GM19468 (cell line): ENCODE results near the gene SHB.

Experiments
- ATAC-seq: cut with Tn5 transposase; IDR thresholded peaks from one replicate; pipeline ENCODE4 v1.9.1; 2021; ENCODE audit warnings: mild to moderate bottlenecking, moderate library complexity, moderate number of reproducible peaks; ENCODE audit not compliant: unreplicated experiment; ENCODE audit errors: extremely low read depth

Gene SHB

GRCh38 chr9:38011991-38012390, 57.0 kb downstream of the SHB start:
- ATAC-seq = no peak

- ATAC-seq = no peak
Measured at GRCh38 chr9:38010918-38011704, 57.9 kb downstream of the SHB start.

- no peak for ATAC-seq
Measured at GRCh38 chr9:38009990-38010389, 59.0 kb downstream of the SHB start.

GRCh38 chr9:38009035-38009501, 60.0 kb downstream of the SHB start:
- ATAC-seq = no peak

GRCh38 chr9:38008168-38009034, 60.6 kb downstream of the SHB start:
- ATAC-seq = peak; percentile 51

GRCh38 chr9:38007016-38007415, 62.0 kb downstream of the SHB start:
- ATAC-seq = no peak

- ATAC-seq = no peak
Measured at GRCh38 chr9:38006163-38006562, 62.9 kb downstream of the SHB start.

- ATAC-seq = no peak
Measured at GRCh38 chr9:38004809-38005560, 64.0 kb downstream of the SHB start.

GRCh38 chr9:38003946-38004808, 64.8 kb downstream of the SHB start:
- no peak for ATAC-seq

- ATAC-seq = no peak
Measured at GRCh38 chr9:38003230-38003629, 65.8 kb downstream of the SHB start.

- no peak for ATAC-seq
Measured at GRCh38 chr9:38001430-38001829, 67.6 kb downstream of the SHB start.

- no peak for ATAC-seq
Measured at GRCh38 chr9:38000735-38001134, 68.3 kb downstream of the SHB start.

- no peak for ATAC-seq
Measured at GRCh38 chr9:38000332-38000731, 68.7 kb downstream of the SHB start.

- no peak for ATAC-seq
Measured at GRCh38 chr9:37999588-38000189, 69.3 kb downstream of the SHB start.

GRCh38 chr9:37998881-37999587, 70.0 kb downstream of the SHB start:
- ATAC-seq = no peak

- no peak for ATAC-seq
Measured at GRCh38 chr9:37997636-37998374, 71.2 kb downstream of the SHB start.

GRCh38 chr9:37996819-37997217, 72.2 kb downstream of the SHB start:
- ATAC-seq = no peak
